DMS153 treated with DMSO at 0.1 percent for 48 hours (cell line): Measurements from ENCODE around the gene SETBP1.

Experiments used
- DNase-seq: peaks from one replicate; lab custom pipeline; 2025; ENCODE audit not compliant: unreplicated experiment; lab: John Stamatoyannopoulos, UW

SETBP1 gene

DNA sequence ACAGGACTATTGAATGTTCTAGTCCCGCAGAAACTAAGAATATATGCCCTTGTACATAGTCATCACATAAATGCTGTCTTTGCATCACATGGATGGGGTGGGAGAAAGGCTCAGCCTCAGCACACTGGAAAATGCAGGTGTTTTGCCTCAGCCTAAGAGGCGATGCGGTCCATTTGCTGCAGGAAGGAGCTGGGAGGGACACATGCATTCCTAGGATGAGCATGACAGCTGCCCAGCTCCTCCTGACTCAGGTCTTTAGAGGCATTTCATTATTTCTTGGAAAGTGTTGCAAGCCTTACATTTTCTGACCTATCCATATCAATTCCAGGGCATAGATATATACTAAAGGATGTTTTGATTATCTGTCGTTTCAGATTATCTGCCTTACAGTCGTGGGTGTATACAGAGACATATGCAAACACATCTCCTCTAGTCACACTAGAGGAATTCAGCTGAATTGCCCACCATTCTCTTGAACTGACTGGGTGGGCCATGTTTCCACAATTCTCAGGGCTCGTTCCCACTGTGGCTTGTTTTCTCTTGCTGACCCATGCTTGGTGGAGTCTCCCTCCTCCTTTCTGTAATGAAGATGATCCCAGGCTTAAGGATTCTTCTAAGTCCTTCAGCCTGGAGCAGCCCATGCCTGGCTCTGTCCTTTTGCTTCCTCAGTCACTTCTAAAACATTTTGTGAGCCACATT is 156.9 kb downstream of the SETBP1 start:
- DNase-seq = no peak

- DNase-seq = peak; percentile 75
Observed at GRCh38 chr18:44838971-44839666, 158.4 kb downstream of the SETBP1 start.

GRCh38 chr18:44840058-44840790 is 159.5 kb downstream of the SETBP1 start:
- DNase-seq = peak; percentile 64

- no peak for DNase-seq
Observed at GRCh38 chr18:44841221-44841620, 160.5 kb downstream of the SETBP1 start.

- DNase-seq = no peak
Observed at GRCh38 chr18:44841752-44842587, 161.3 kb downstream of the SETBP1 start.

DNA sequence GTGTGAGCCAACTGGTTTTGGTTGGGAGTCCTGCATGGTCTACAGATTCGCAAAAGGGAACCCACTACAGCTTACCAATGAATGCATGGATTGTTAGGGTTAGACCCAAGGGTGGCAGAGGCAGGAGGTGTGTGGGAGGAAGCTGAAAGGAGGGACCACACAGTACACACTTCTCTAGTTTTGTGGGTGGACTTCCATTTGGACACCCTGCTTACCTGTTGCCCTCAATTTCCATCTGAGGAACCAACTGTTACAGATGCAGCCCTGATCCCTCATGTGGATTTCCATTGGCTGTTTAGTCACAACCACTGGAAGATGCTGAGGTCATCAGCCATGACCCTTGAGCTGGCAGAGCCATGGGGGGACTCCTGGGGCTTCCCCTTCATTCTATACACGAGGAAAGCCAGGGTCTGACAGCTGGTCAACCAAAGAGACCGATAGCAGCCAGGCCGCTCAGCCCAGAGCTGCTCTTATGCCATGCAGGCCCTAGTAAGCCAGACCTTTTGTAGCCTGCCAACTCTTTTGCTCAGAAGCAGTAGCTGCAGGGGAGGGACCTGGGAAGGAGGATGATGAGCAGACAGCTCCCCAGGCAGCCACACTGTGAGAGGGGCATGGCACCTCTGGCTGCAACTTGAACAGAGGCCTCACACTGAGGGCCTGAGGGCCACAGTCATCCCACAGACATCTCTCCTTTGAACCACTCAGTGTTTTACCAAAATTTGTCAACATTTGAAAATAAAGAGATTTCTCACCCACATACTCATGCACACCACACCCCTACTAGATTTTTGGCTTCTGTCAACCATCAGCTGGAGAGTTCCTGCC is 162.1 kb downstream of the SETBP1 start:
- DNase-seq = no peak

DNA sequence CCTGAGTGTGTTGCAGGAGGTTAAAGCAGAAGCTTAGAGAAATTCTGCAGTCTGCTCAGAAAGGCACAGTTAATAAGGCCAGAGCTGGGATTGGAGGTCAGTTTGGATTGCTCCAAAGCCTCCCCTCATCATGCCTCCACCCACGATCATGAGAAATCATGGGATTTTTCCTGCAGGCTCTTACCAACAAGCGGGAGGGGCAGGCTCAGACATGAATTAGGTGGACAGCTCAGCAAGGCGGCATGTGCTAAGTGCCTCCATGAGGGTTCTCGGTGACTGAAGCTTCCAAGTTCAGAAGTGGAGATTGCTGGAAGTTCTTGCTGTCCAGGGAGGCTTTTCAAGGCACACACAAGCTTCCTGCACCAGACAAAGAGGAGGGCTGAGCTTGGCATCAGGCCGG is 163.8 kb downstream of the SETBP1 start:
- no peak for DNase-seq

DNA sequence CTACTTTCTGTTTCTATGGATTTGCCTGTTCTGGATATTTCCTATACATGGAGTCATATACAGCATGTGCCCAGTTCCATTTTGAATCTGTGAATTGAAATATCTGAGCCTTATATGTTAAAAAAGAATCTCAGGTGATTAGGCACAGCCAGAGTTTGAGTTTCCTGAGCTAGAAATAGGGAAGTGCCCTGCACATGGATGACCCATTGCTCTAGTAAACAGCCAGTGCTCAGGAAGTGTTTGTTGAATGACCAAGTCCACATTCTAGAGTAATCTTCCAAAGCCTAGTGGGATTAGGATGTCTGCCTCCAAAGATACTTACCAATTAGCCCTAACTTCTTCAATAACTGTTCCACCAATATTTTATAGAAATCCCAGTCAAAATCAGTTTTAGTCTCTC is 165.8 kb downstream of the SETBP1 start:
- no peak for DNase-seq

DNA sequence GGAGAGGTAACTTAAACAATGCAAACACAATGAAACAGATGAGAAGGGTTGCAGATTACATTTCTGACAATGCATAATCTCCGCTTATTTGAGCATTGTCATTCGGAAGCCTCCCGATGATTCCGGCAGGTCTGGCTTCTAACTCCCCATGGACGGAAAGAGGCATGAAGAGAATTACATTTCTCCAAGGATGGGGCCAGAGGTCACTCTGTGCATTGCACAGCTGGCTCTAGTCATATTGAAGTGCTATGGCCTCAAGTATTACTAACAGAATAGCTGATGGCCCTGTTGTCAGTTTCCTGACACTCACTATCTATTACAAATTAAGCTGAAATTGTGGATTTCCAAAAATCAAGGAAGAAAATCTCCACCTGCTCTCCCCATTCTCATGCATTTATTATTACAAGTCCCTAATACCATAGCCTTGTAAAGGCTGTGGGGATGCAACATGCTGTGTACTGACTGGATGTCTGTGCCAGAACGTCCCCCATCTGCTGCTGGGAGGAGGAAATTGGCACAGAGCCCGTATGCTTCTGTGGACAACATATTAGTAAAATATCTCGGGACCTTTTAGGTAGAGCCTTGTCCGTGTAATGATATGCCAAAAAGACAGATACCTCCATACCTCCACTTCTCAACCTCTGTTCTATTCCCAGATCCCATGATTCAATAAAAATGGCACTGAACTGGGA is 168.1 kb downstream of the SETBP1 start:
- no peak for DNase-seq

DNA sequence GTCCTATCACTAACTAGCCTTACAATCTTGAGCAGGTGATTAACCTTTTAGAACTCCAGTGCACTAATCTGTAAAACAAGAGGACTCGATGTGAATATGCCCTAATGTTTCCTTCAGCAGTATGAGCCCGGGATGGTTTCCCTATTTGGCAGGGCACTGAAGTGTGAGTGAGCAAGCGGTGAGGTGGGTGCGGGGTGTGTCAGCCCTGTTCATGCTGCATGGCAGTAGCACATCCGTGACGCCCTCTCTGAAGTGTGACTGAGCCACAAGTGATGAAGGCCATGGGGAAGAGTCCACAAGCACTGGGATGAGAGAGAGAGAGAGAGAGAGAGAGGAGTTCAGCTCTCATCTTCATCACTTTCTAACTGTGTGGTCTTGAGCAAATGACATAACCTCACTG is 168.7 kb downstream of the SETBP1 start:
- no peak for DNase-seq

GRCh38 chr18:44850001-44850400 is 169.3 kb downstream of the SETBP1 start:
- no peak for DNase-seq

GRCh38 chr18:44851856-44852621 is 171.4 kb downstream of the SETBP1 start:
- DNase-seq = no peak

DNA sequence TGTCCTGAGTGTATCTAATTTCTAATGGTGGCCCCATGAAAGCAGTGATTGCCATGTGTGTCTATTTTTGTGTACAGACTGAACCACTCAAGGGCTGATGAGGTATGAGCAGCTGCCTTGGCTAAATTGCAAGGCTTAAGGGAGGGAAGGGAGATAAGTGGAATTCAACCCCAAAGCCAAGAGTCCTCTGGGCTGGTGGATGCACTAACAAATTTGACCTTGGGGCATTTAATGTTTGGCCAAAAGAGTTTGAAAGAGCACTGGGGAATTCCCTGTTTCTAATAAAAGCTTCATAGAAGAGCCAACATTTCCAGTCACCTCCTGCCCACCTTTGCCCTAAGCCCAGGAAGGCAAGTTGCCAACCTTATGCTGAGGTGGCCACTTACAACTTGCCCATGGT is 172.1 kb downstream of the SETBP1 start:
- peak; percentile 31 for DNase-seq

- DNase-seq = no peak
Observed at GRCh38 chr18:44853430-44853829, 172.7 kb downstream of the SETBP1 start.

DNA sequence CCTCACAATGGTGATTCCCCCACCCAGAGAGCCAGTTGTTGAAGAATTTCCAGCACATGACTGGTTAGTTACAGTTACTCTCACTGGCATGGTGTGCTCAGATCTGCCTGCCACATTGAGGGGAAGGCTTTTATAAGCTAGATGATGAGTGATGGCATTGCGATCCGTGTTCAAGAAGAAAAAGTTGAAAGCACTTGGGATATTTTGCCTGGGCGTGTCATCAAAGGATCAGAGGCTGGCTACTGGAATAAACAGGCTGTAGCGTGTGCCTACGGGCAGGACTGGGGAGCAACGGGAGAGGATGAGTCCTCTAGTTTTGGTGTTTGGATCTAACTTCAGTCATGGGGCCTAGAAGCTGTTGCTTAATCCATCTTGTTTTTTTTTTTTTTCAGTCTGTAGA is 175.0 kb downstream of the SETBP1 start:
- no peak for DNase-seq

DNA sequence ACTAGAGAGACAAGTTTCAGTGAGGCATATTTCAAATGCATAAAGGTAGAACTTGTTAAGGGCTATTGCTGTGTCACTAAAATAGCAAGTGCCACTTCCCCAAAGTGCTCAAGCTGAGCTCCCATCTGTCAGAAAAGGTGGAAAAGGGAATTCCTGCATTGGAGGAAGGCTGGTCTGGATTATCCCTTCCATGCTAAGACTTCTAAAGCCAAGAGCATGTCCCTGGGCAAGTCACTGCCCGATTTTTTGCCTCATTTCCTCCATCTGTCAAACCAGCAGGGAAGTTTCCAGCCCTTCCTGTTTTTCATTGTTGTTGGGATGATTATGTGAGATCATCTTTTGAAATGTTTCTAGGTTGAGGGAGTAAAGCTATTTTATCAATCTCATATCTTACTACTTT is 175.5 kb downstream of the SETBP1 start:
- DNase-seq = no peak

DNA sequence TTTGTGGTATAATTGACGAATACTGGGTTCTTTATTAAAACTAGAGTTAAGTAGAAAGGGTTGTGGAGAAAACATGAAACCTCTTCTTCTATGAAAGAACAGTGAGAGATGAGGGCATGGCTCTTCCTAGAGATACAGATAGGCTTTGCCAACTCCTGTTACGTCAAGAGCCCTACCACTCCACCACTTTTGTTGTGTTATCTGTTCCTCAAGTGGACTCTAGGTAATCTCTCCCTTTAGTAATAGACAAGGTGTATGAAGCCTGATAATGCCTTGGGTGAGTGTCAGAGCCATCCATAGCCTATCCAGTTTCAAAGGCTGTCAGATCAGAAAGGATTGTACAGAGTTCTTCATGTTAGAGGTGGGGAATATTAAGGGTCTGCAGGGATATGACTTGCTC is 176.4 kb downstream of the SETBP1 start:
- no peak for DNase-seq

GRCh38 chr18:44857744-44858491 is 177.2 kb downstream of the SETBP1 start:
- no peak for DNase-seq
